ENCODE measurements around the gene TBC1D10A.

- TF ChIP-seq EZH2 (IDR thresholded peaks at IDR 0.05; ENCODE audit: low read depth) (no peak), CTCF (conservative IDR thresholded peaks at IDR 0.05) (no peak)
Measured at GRCh38 chr22:30361916-30362650, 35.3 kb upstream of the TBC1D10A start.

Data from PC-9 (cell line).